Measurements from ENCODE around the gene FTO. TPM values are rescaled to one million over a fixed set of nuclear protein-coding genes. Genes with fewer than 3 reads are reported as not detected.
"Not testable (repeated sequence)": the region's sequence is repeated elsewhere in the genome, so short reads cannot be mapped to it uniquely, and the experiment has no call there.

The FTO gene
- total and polyA plus RNA-seq, 2 of the 13 experiments (the other 11 are each of a cell fraction or from before 2014, with no cell fraction given) = 41.6 to 55.8 TPM

DNA sequence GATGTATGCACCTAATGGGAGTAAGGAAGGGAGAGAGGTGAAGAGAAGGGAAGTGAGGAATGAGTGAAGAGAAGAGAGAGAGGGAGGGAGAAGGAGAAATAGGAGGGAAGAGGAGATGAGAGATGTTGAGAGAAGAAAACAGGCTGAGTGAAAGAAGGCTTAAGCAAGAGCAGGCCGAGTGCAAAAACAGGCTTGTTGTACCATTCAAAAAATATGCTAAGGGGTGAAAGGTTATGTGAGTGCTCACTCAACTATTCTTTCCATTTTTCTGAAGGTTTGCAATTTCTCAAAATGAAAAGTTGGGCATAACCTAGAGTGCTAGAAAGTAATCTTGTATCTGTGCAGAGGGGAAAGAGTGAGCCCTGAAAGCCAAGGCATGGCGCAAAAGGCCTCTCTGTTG, 23.2 kb upstream of the FTO start:
- Histone ChIP-seq H3K9me3 (ENCODE audit: low read length) (no peaks in the 10 kb centered on the region), H3K4me2 (ENCODE audit: low read depth, low read length) (no peak overlapping the region), H3K36me3 (replicated peaks in 1 of 2; ENCODE audit: control insufficient read depth in 1 of 2, insufficient read depth in 2 of 2, low read length in 2 of 2) (peaks cover 0 to 3% of the 10 kb centered on the region in 2 experiments; a peak in 2 of 5 replicates), H3K79me2 (ENCODE audit: insufficient read depth, low read length) (no peaks in the 10 kb centered on the region), H4K20me1 (ENCODE audit: insufficient read depth, low read length) (no peaks in the 10 kb centered on the region), H3K4me3 (replicated peaks in 1 of 3; ENCODE audit: insufficient read depth in 1 of 3, low read depth in 2 of 3, low read length in 3 of 3) (no peak overlapping the region), H3K9ac (ENCODE audit: insufficient read depth, low read depth, low read length) (no peak overlapping the region), H3K27me3 (ENCODE audit: control insufficient read depth in 1 of 2, insufficient read depth in 2 of 2, low read length in 2 of 2) (no peaks in the 10 kb centered on the region), H3K27ac (ENCODE audit: extremely low read length, insufficient read depth, low read length) (no peak overlapping the region), H2AFZ (ENCODE audit: low read length) (no peak overlapping the region), H3K4me1 (ENCODE audit: insufficient read depth, low read length) (no peaks in the 10 kb centered on the region)
- BruUV-seq (replicated peaks) = no TSS peak
- in situ Hi-C loops (cut with HindIII; ENCODE audit: extremely low pct_ligation_motif_present, low pct_unique_long_range_greater_than_20kb) = no loop called here
- intact Hi-C loops (cut with micrococcal nuclease; ENCODE audit: unreplicated experiment) = no loop called here
- ChIA-PET POLR2A (no interaction called here), CTCF (ENCODE audit: low intra/inter-chr PET ratio, low total read pairs) (no interaction called here)
- 0 out of 2 replicates have a peak, but pooled peaks have one; percentile 18 for TF ChIP-seq NBN (conservative IDR thresholded peaks at IDR 0.05)
- TF ChIP-seq CTCF (CRISPR knock-in tag; IDR thresholded peaks at IDR 0.05) = no peak
- 96% methylated on average over 2 of the region's 2 CpGs for WGBS (ENCODE audit: low lambda C conversion rate)
- no peak for DNase-seq (ENCODE audit: low spot score)
- ATAC-seq = no peak
- FAIRE-seq = no peak

DNA sequence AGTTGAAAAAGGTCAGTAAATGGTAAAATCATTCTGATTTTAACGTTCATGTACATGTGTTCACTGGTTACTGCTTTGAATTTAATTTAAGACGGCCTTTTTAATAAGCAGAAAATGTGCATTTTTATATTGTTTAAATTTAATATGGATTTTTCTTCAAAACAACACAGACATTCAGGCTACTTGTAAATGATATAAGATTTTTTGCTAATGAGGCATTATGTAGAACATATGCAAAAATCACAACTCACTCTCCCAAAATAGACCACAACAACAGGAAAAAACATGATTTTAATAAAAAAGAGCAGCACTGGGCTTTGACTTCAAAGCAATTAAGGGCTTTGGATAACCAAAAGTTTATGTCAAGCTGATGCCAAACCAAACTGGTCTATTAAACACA, 22.6 kb upstream of the FTO start:
- H3K4me1 ChIP-seq (ENCODE audit: insufficient read depth, low read length) = no peaks in the 10 kb centered on the region
- H3K27me3 ChIP-seq (ENCODE audit: control insufficient read depth in 1 of 2, insufficient read depth in 2 of 2, low read length in 2 of 2) = no peaks in the 10 kb centered on the region
- in situ Hi-C loops (cut with HindIII; ENCODE audit: extremely low pct_ligation_motif_present, low pct_unique_long_range_greater_than_20kb) (no loop called here), intact Hi-C loops (cut with micrococcal nuclease; ENCODE audit: unreplicated experiment) (no loop called here)
- no peak for DNase-seq (ENCODE audit: low spot score)
- H3K4me2 ChIP-seq (ENCODE audit: low read depth, low read length) = no peak overlapping the region
- no peaks in the 10 kb centered on the region for H3K79me2 ChIP-seq (ENCODE audit: insufficient read depth, low read length)
- no peak for FAIRE-seq
- H3K36me3 ChIP-seq (replicated peaks in 1 of 2; ENCODE audit: control insufficient read depth in 1 of 2, insufficient read depth in 2 of 2, low read length in 2 of 2) = peaks cover 0 to 3% of the 10 kb centered on the region in 2 experiments; a peak in 2 of 5 replicates
- WGBS (ENCODE audit: low lambda C conversion rate) = 79% methylated on average over 2 of the region's 2 CpGs
- no peaks in the 10 kb centered on the region for H3K9me3 ChIP-seq (ENCODE audit: low read length)
- no peak overlapping the region for H3K4me3 ChIP-seq (replicated peaks in 1 of 3; ENCODE audit: insufficient read depth in 1 of 3, low read depth in 2 of 3, low read length in 3 of 3)
- ChIA-PET POLR2A (no interaction called here), CTCF (ENCODE audit: low intra/inter-chr PET ratio, low total read pairs) (no interaction called here)
- TF ChIP-seq HNRNPUL1 (IDR thresholded peaks at IDR 0.05; ENCODE audit: low read depth, low read length) = no peak
- H4K20me1 ChIP-seq (ENCODE audit: insufficient read depth, low read length) = no peaks in the 10 kb centered on the region
- no TSS peak for BruUV-seq (replicated peaks)
- no peak overlapping the region for H3K27ac ChIP-seq (ENCODE audit: extremely low read length, insufficient read depth, low read length)
- no peak for ATAC-seq
- no peak overlapping the region for H3K9ac ChIP-seq (ENCODE audit: insufficient read depth, low read depth, low read length)
- no peak overlapping the region for H2AFZ ChIP-seq (ENCODE audit: low read length)

- H3K36me3 ChIP-seq (replicated peaks in 1 of 2; ENCODE audit: control insufficient read depth in 1 of 2, insufficient read depth in 2 of 2, low read length in 2 of 2); H3K27me3 ChIP-seq (ENCODE audit: control insufficient read depth in 1 of 2, insufficient read depth in 2 of 2, low read length in 2 of 2); CTCF ChIA-PET (ENCODE audit: low intra/inter-chr PET ratio, low total read pairs); H2AFZ ChIP-seq (ENCODE audit: low read length); POLR2A ChIA-PET; ATAC-seq; H3K79me2 ChIP-seq (ENCODE audit: insufficient read depth, low read length); BruUV-seq (replicated peaks); H3K4me1 ChIP-seq (ENCODE audit: insufficient read depth, low read length); H4K20me1 ChIP-seq (ENCODE audit: insufficient read depth, low read length); in situ Hi-C loops (cut with HindIII; ENCODE audit: extremely low pct_ligation_motif_present, low pct_unique_long_range_greater_than_20kb); H3K9ac ChIP-seq (ENCODE audit: insufficient read depth, low read depth, low read length); DNase-seq (ENCODE audit: low spot score); intact Hi-C loops (cut with micrococcal nuclease; ENCODE audit: unreplicated experiment); H3K4me3 ChIP-seq (replicated peaks in 1 of 3; ENCODE audit: insufficient read depth in 1 of 3, low read depth in 2 of 3, low read length in 3 of 3); H3K4me2 ChIP-seq (ENCODE audit: low read depth, low read length); FAIRE-seq; H3K9me3 ChIP-seq (ENCODE audit: low read length); H3K27ac ChIP-seq (ENCODE audit: extremely low read length, insufficient read depth, low read length): not testable (repeated sequence)
- 97% methylated on average over 3 of the region's 3 CpGs for WGBS (ENCODE audit: low lambda C conversion rate)
Observed at GRCh38 chr16:53685334-53685733, 18.6 kb upstream of the FTO start.
